Fibroblast of lung (primary cell): ENCODE results near the gene NPAS1. TPM values are rescaled to one million over a fixed set of nuclear protein-coding genes. Genes with fewer than 3 reads are reported as not detected.
"Not testable (repeated sequence)": the region's sequence is repeated elsewhere in the genome, so short reads cannot be mapped to it uniquely, and the experiment has no call there.

Source experiments
- DNase-seq, 2 donors: peaks; one replicate each; pipeline versions ENCODE4 v3.0.0 to v3.0.0-alpha.2; 2010; ENCODE audit warnings: low read depth in 2 of 2
- H2AFZ ChIP-seq: 2 replicates; pipeline ENCODE4 v1.5.1; 2012; ENCODE audit warnings: low read length, control low read depth, inconsistent platforms
- H3K27ac ChIP-seq: 2 replicates; pipeline ENCODE4 v1.5.1; 2011; ENCODE audit warnings: low read length, control low read depth; ENCODE audit not compliant: insufficient read depth
- H3K27me3 ChIP-seq: 2 replicates; pipeline ENCODE4 v1.5.1; 2011; ENCODE audit warnings: mild to moderate bottlenecking, low read length; ENCODE audit not compliant: control insufficient read depth, insufficient read depth
- H3K36me3 ChIP-seq: 2 replicates; pipeline ENCODE4 v1.5.1; 2011; ENCODE audit warnings: low read length; ENCODE audit not compliant: control insufficient read depth, insufficient read depth
- H3K4me1 ChIP-seq: 2 replicates; pipeline ENCODE4 v1.5.1; 2011; ENCODE audit warnings: low read length; ENCODE audit not compliant: control insufficient read depth, insufficient read depth; ENCODE audit errors: extremely low read depth
- H3K4me2 ChIP-seq: 2 replicates; pipeline ENCODE4 v1.5.1; 2011; ENCODE audit warnings: low read length, control low read depth; ENCODE audit not compliant: insufficient read depth; ENCODE audit errors: extremely low read depth
- H3K4me3 ChIP-seq, 4 experiments: fragments of 200-600 bp in 1 of 4; sonication (generic) in 1 of 4; replicated peaks in 1 of 4; 2 replicates each; pipeline ENCODE4 v1.5.1; 2011 to 2016; ENCODE audit warnings: low read length in 4 of 4, low read depth in 3 of 4, mild to moderate bottlenecking in 3 of 4, control low read depth in 2 of 4, inconsistent platforms in 1 of 4, mixed read lengths in 1 of 4; ENCODE audit not compliant: insufficient read depth in 1 of 4; ENCODE audit errors: control extremely low read depth in 1 of 4
- H3K79me2 ChIP-seq: 2 replicates; pipeline ENCODE4 v1.5.1; 2012; ENCODE audit warnings: mild to moderate bottlenecking, low read length, inconsistent platforms; ENCODE audit not compliant: control insufficient read depth, insufficient read depth
- H3K9ac ChIP-seq: 2 replicates; pipeline ENCODE4 v1.5.1; 2011; ENCODE audit warnings: mild to moderate bottlenecking, low read length, control low read depth; ENCODE audit not compliant: insufficient read depth
- H3K9me3 ChIP-seq: 2 replicates; pipeline ENCODE4 v1.5.1; 2012; ENCODE audit warnings: low read depth, low read length; ENCODE audit not compliant: control insufficient read depth, insufficient read depth
- H4K20me1 ChIP-seq: 2 replicates; pipeline ENCODE4 v1.5.1; 2011; ENCODE audit warnings: low read length; ENCODE audit not compliant: control insufficient read depth, insufficient read depth; ENCODE audit errors: extremely low read depth
- EZH2 ChIP-seq: IDR thresholded peaks from 2 replicates; pipeline ENCODE4 v1.5.1; 2012; ENCODE audit warnings: low read length, control low read depth, mild to moderate bottlenecking; ENCODE audit errors: missing control alignments
- polyA plus RNA-seq, 2 donors: library from polyadenylated mRNA; depleted of rRNA in 1 of 2; stranded (reverse) in 1 of 2; unstranded in 1 of 2; fragments of >200 nt; gene quantifications; 2 replicates each; pipeline ENCODE4 v1.2.1, GENCODE V29; 2011 to 2012; ENCODE audit warnings: missing spikeins in 1 of 2
- total RNA-seq: library from RNA; depleted of rRNA; stranded (reverse); fragments of >200 nt; gene quantifications from 2 replicates; pipeline ENCODE4 v1.2.1, GENCODE V29; 2014
- TF ChIP-seq, protein P1 (sequence below), 2 donors: IDR thresholded peaks in 1 of 2; conservative IDR thresholded peaks in 1 of 2; 1 replicate in 1 of 2; 2 replicates in 1 of 2; pipeline ENCODE4 v1.5.1; 2011 to 2012; ENCODE audit warnings: low read length in 2 of 2, control low read depth in 1 of 2, inconsistent platforms in 1 of 2, low read depth in 1 of 2, mild to moderate bottlenecking in 1 of 2

Gene NPAS1
- total and polyA plus RNA-seq, 2 donors (not counting 1 experiment from before 2014, with no cell fraction given): 0.22 to 0.33 TPM

GRCh38 chr19:47049307-47049700 is 29.7 kb downstream of the NPAS1 start:
- Histone ChIP-seq H3K4me2 (peak overlapping the region; percentile 25), H3K9ac (no peak overlapping the region), H2AFZ (peak overlapping the region; percentile 11), H3K27ac (no peak overlapping the region), H3K4me1 (no peaks in the 10 kb centered on the region), H3K79me2 (no peaks in the 10 kb centered on the region), H3K27me3 (no peaks in the 10 kb centered on the region), H3K4me3 (no peak overlapping the region), H3K36me3 (no peaks in the 10 kb centered on the region), H4K20me1 (no peaks in the 10 kb centered on the region), H3K9me3 (no peaks in the 10 kb centered on the region)
- TF ChIP-seq EZH2: no peak
- TF ChIP-seq, protein P1, sequence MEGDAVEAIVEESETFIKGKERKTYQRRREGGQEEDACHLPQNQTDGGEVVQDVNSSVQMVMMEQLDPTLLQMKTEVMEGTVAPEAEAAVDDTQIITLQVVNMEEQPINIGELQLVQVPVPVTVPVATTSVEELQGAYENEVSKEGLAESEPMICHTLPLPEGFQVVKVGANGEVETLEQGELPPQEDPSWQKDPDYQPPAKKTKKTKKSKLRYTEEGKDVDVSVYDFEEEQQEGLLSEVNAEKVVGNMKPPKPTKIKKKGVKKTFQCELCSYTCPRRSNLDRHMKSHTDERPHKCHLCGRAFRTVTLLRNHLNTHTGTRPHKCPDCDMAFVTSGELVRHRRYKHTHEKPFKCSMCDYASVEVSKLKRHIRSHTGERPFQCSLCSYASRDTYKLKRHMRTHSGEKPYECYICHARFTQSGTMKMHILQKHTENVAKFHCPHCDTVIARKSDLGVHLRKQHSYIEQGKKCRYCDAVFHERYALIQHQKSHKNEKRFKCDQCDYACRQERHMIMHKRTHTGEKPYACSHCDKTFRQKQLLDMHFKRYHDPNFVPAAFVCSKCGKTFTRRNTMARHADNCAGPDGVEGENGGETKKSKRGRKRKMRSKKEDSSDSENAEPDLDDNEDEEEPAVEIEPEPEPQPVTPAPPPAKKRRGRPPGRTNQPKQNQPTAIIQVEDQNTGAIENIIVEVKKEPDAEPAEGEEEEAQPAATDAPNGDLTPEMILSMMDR (conservative IDR thresholded peaks at IDR 0.05 in 1 of 2, IDR thresholded peaks at IDR 0.05 in 1 of 2; ENCODE audit: low read depth in 1 of 2, low read length in 2 of 2): no peak
- peak in 1 of 2 donors; percentile 74 for DNase-seq

DNA sequence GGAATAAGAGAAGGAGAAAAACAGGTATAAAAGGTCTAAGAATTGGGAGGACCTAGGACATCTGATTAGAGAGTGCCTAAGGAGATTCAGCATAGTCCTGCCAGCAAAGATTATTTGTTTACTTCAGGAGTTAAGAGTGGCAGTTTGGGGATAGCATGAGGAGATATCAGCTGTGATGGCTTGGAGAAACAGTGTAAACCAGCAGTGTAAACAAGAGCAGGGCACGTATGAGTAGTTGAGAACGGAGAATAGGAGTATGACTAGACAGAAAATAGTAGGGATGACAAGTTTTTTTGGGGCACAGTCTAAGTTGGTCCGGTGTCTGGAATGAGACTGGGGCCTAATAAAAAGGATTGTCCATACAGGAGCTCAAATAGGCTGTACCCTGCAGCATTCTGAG is 30.9 kb downstream of the NPAS1 start:
- not testable (repeated sequence) for DNase-seq

GRCh38 chr19:47056411-47056810 is 36.8 kb downstream of the NPAS1 start:
- Histone ChIP-seq H3K79me2 (no peaks in the 10 kb centered on the region), H3K4me2 (no peak overlapping the region), H4K20me1 (no peaks in the 10 kb centered on the region), H3K27me3 (no peaks in the 10 kb centered on the region), H3K4me3 (no peak overlapping the region), H3K27ac (no peak overlapping the region), H3K9ac (no peak overlapping the region), H3K4me1 (no peaks in the 10 kb centered on the region), H2AFZ (no peak overlapping the region), H3K36me3 (no peaks in the 10 kb centered on the region), H3K9me3 (no peaks in the 10 kb centered on the region)
- no peak for TF ChIP-seq EZH2
- TF ChIP-seq, protein P1 (conservative IDR thresholded peaks at IDR 0.05 in 1 of 2, IDR thresholded peaks at IDR 0.05 in 1 of 2; ENCODE audit: low read depth in 1 of 2, low read length in 2 of 2): no peak
- DNase-seq: no peak

More for the DNA sequence above, 30.9 kb downstream of the NPAS1 start:
- H2AFZ ChIP-seq, H3K9ac ChIP-seq, H3K79me2 ChIP-seq, H3K4me2 ChIP-seq, H3K36me3 ChIP-seq, H3K9me3 ChIP-seq, H3K27ac ChIP-seq, H3K27me3 ChIP-seq, H3K4me3 ChIP-seq, H3K4me1 ChIP-seq, H4K20me1 ChIP-seq: not testable (repeated sequence)
